ENCODE measurements around the gene TRPM2.

TRPM2 gene

GRCh38 chr21:44365967-44366585 lies 12.7 kb downstream of the TRPM2 start:
- H3K36me3 ChIP-seq (ENCODE audit: insufficient read depth, low read length) = no peaks in the 10 kb centered on the region
- no peaks in the 10 kb centered on the region for H3K79me2 ChIP-seq (ENCODE audit: insufficient read depth, low read length)
- H2AFZ ChIP-seq (ENCODE audit: low read depth, low read length) = no peak overlapping the region
- no peaks in the 10 kb centered on the region for H4K20me1 ChIP-seq (ENCODE audit: insufficient read depth, low read length)
- TF ChIP-seq CTCF (IDR thresholded peaks at IDR 0.05; ENCODE audit: borderline replicate concordance, extremely low read depth, low read length, poor library complexity, severe bottlenecking) = no peak
- TF ChIP-seq EZH2 (IDR thresholded peaks at IDR 0.05; ENCODE audit: borderline replicate concordance, low read depth, low read length, severe bottlenecking) = no peak
- H3K27ac ChIP-seq (ENCODE audit: low read length) = no peak overlapping the region
- no peaks in the 10 kb centered on the region for H3K9me3 ChIP-seq (ENCODE audit: insufficient read depth, low read length, severe bottlenecking)
- no peak overlapping the region for H3K4me3 ChIP-seq (ENCODE audit: low read depth in 1 of 2, low read length in 2 of 2)
- H3K4me2 ChIP-seq (ENCODE audit: insufficient read depth, low read length) = no peak overlapping the region
- ATAC-seq (ENCODE audit: insufficient read depth, low read depth) (no peak), DNase-seq (no peak)
- no peaks in the 10 kb centered on the region for H3K27me3 ChIP-seq (ENCODE audit: insufficient read depth, low read length, poor library complexity)
- no peaks in the 10 kb centered on the region for H3K4me1 ChIP-seq (ENCODE audit: insufficient read depth, low read length)
- H3K9ac ChIP-seq (ENCODE audit: low read depth, low read length) = no peak overlapping the region

- Histone ChIP-seq H3K4me2 (ENCODE audit: insufficient read depth, low read length) (no peak overlapping the region), H3K27ac (ENCODE audit: low read length) (no peak overlapping the region), H3K27me3 (ENCODE audit: insufficient read depth, low read length, poor library complexity) (no peaks in the 10 kb centered on the region), H3K4me1 (ENCODE audit: insufficient read depth, low read length) (no peaks in the 10 kb centered on the region), H3K36me3 (ENCODE audit: insufficient read depth, low read length) (no peaks in the 10 kb centered on the region), H3K9ac (ENCODE audit: low read depth, low read length) (no peak overlapping the region), H3K9me3 (ENCODE audit: insufficient read depth, low read length, severe bottlenecking) (no peaks in the 10 kb centered on the region), H4K20me1 (ENCODE audit: insufficient read depth, low read length) (no peaks in the 10 kb centered on the region), H3K4me3 (ENCODE audit: low read depth in 1 of 2, low read length in 2 of 2) (no peak overlapping the region), H2AFZ (ENCODE audit: low read depth, low read length) (no peak overlapping the region), H3K79me2 (ENCODE audit: insufficient read depth, low read length) (no peaks in the 10 kb centered on the region)
- TF ChIP-seq EZH2 (IDR thresholded peaks at IDR 0.05; ENCODE audit: borderline replicate concordance, low read depth, low read length, severe bottlenecking) (no peak), CTCF (IDR thresholded peaks at IDR 0.05; ENCODE audit: borderline replicate concordance, extremely low read depth, low read length, poor library complexity, severe bottlenecking) (no peak)
- DNase-seq (no peak), ATAC-seq (ENCODE audit: insufficient read depth, low read depth) (no peak)
Observed at GRCh38 chr21:44366586-44367211, 13.3 kb downstream of the TRPM2 start.

- Histone ChIP-seq H3K4me2 (ENCODE audit: insufficient read depth, low read length) (no peak overlapping the region), H3K9ac (ENCODE audit: low read depth, low read length) (no peak overlapping the region), H3K4me3 (ENCODE audit: low read depth in 1 of 2, low read length in 2 of 2) (no peak overlapping the region), H3K36me3 (ENCODE audit: insufficient read depth, low read length) (no peaks in the 10 kb centered on the region), H3K27ac (ENCODE audit: low read length) (no peak overlapping the region), H2AFZ (ENCODE audit: low read depth, low read length) (no peak overlapping the region), H3K9me3 (ENCODE audit: insufficient read depth, low read length, severe bottlenecking) (no peaks in the 10 kb centered on the region), H3K4me1 (ENCODE audit: insufficient read depth, low read length) (no peaks in the 10 kb centered on the region), H3K27me3 (ENCODE audit: insufficient read depth, low read length, poor library complexity) (no peaks in the 10 kb centered on the region), H3K79me2 (ENCODE audit: insufficient read depth, low read length) (no peaks in the 10 kb centered on the region), H4K20me1 (ENCODE audit: insufficient read depth, low read length) (no peaks in the 10 kb centered on the region)
- ATAC-seq (ENCODE audit: insufficient read depth, low read depth) = no peak
- no peak for DNase-seq
- TF ChIP-seq EZH2 (IDR thresholded peaks at IDR 0.05; ENCODE audit: borderline replicate concordance, low read depth, low read length, severe bottlenecking) = no peak
- TF ChIP-seq CTCF (IDR thresholded peaks at IDR 0.05; ENCODE audit: borderline replicate concordance, extremely low read depth, low read length, poor library complexity, severe bottlenecking) = no peak
Observed at GRCh38 chr21:44368711-44369446, 15.5 kb downstream of the TRPM2 start.

Measured in DND-41 (cell line).